ENCODE measurements around the gene CCDC197. TPM values are rescaled to one million over a fixed set of nuclear protein-coding genes. Genes with fewer than 3 reads are reported as not detected.

CCDC197 gene
- polyA plus RNA-seq, 1 experiment = not detected

DNA sequence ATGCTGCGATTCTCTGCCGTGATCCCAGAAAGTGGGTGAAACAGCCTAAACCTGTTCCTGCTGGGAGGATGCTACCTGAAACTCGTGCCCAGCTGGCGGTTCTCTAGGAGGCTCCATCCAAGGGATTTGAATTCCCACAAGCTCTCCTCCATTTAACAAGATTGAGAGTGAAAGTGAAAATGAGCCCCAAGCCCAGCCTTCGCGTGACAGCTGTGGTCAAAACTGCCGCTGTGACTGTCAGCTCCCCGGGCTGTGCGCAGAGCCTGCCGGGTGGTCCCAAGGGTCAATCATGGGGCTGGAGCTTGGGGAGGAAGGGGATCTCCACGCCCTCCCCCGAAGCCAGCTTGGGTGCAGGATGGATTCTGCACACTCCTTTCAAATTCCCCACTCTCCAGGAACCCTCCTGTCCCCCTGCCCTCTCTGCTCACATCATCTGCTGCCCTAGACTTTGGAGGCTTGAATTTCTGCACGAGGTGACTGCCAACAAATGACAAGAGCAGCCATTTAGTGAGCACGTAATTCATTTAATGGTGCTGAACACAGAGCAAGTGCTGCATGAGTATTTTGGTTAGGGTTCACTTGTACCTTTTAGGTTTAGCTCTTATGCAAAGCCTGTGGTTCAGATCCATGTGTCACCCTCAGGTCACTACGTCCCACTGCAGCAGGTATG, 26.0 kb upstream of the CCDC197 start:
- H3K4me3 ChIP-seq (ENCODE audit: low read depth, low read length) = no peak overlapping the region
- TF ChIP-seq, protein P1, sequence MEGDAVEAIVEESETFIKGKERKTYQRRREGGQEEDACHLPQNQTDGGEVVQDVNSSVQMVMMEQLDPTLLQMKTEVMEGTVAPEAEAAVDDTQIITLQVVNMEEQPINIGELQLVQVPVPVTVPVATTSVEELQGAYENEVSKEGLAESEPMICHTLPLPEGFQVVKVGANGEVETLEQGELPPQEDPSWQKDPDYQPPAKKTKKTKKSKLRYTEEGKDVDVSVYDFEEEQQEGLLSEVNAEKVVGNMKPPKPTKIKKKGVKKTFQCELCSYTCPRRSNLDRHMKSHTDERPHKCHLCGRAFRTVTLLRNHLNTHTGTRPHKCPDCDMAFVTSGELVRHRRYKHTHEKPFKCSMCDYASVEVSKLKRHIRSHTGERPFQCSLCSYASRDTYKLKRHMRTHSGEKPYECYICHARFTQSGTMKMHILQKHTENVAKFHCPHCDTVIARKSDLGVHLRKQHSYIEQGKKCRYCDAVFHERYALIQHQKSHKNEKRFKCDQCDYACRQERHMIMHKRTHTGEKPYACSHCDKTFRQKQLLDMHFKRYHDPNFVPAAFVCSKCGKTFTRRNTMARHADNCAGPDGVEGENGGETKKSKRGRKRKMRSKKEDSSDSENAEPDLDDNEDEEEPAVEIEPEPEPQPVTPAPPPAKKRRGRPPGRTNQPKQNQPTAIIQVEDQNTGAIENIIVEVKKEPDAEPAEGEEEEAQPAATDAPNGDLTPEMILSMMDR (IDR thresholded peaks at IDR 0.05; ENCODE audit: insufficient read depth, low read depth, low read length) = no peak
- DNase-seq (ENCODE audit: low read depth) = no peak
- no peaks in the 10 kb centered on the region for H3K36me3 ChIP-seq (ENCODE audit: control insufficient read depth, insufficient read depth, low read length)
- ChIA-PET CTCF (interaction anchor here (0.8 to 2.3 kb wide), 6 partner anchors 14 to 34 kb away, joined by 3 to 22 read pairs (median 6); no protein-coding TSS in a partner anchor), POLR2A (no interaction called here)
- H3K27me3 ChIP-seq (ENCODE audit: control insufficient read depth, insufficient read depth, low read length) = peaks cover 3% of the 10 kb centered on the region; the same call in 1 of the 2 replicates

DNA sequence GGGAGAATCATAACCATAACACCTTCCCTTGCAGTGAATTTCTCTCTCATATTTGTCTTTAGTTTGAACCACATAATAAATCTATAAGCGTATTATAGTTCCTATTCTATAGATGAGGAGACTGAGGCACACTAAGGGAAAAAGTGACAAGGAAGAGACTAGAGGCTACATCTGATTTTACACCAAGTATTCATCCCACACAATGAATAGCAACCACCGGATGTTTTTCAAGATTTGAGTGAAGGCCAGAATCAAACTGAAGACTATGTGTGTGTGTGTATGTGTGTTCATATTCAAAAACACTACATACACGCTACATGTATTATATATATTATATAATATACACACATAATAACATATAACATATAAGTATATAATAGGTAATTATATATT, 25.5 kb upstream of the CCDC197 start:
- POLR2A ChIA-PET = no interaction called here
- TF ChIP-seq, protein P1 (IDR thresholded peaks at IDR 0.05; ENCODE audit: insufficient read depth, low read depth, low read length) = no peak
- Histone ChIP-seq H3K27me3 (ENCODE audit: control insufficient read depth, insufficient read depth, low read length) (peaks cover 3% of the 10 kb centered on the region; the same call in 1 of the 2 replicates), H3K4me3 (ENCODE audit: low read depth, low read length) (no peak overlapping the region), H3K36me3 (ENCODE audit: control insufficient read depth, insufficient read depth, low read length) (no peaks in the 10 kb centered on the region)
- DNase-seq (ENCODE audit: low read depth) = no peak
- CTCF ChIA-PET = interaction anchor here (1.7 to 2.3 kb wide), 2 partner anchors 14 to 32 kb away, joined by 7 to 22 read pairs; no protein-coding TSS in a partner anchor

DNA sequence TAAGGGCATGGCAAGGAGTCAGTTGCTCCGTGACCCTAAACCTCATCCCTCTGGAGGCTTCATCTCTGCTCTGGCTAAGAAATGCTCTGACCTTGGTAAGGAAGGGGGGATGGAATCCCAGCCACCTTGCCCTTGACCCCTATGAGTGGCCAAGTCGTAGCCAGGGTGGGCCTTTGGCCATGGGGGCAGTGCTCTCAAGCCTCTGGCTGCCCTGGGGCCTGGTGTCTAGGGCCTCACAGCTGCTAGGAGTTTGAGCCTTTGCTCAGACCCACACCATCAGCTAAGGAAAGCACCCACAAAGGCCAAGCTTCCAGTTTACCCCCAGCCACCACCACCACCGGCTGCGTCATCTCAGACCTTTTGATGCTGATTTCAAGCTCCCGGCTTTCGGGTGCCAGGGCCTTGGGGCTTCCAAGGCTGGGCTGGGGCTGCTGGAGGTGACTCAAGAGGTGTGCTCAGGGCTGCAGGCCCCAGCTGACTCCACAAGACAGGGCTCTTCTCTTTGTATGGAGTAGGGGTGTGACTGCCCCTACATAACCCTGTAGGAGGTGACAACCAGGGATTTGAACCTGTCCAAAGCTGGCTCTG, 24.4 kb upstream of the CCDC197 start:
- no peaks in the 10 kb centered on the region for H3K36me3 ChIP-seq (ENCODE audit: control insufficient read depth, insufficient read depth, low read length)
- DNase-seq (ENCODE audit: low read depth) = no peak
- H3K27me3 ChIP-seq (ENCODE audit: control insufficient read depth, insufficient read depth, low read length) = peaks cover 8% of the 10 kb centered on the region
- ChIA-PET POLR2A (interaction anchor here (0.6 kb wide), 1 partner anchor 132 kb away, joined by 3 read pairs; no protein-coding TSS in a partner anchor), CTCF (interaction anchor here (0.6 to 3.6 kb wide), 6 partner anchors 8 to 64 kb away, joined by 3 to 22 read pairs (median 3); no protein-coding TSS in a partner anchor)
- TF ChIP-seq, protein P1 (IDR thresholded peaks at IDR 0.05; ENCODE audit: insufficient read depth, low read depth, low read length) = no peak
- no peak overlapping the region for H3K4me3 ChIP-seq (ENCODE audit: low read depth, low read length)

DNA sequence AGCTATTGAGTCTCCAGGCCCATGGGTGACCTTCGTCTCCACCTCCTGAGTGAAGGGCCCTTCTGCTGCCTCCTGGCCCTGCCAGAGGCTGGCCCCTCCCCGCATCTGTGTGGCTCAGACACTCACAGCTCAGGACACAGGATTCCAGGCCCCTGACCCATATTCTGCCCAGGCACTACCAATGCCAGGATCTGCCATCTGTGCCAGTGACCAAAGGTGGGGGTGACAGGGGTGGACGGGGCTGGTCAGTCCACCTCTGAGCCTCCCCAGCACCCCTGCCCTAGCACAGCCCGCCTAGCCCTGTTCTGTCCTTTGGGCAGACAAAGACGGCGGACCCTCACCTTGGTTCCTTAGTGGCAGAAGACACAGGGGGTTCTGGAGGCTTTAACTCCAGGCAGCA, 23.5 kb upstream of the CCDC197 start:
- TF ChIP-seq, protein P1 (IDR thresholded peaks at IDR 0.05; ENCODE audit: insufficient read depth, low read depth, low read length) = no peak
- no peak for DNase-seq (ENCODE audit: low read depth)
- H3K27me3 ChIP-seq (ENCODE audit: control insufficient read depth, insufficient read depth, low read length) = peaks cover 8% of the 10 kb centered on the region
- H3K4me3 ChIP-seq (ENCODE audit: low read depth, low read length) = no peak overlapping the region
- POLR2A ChIA-PET = no interaction called here
- CTCF ChIA-PET = interaction anchor here (0.9 to 3.6 kb wide), 6 partner anchors 9 to 63 kb away, joined by 3 to 22 read pairs (median 4); no protein-coding TSS in a partner anchor
- H3K36me3 ChIP-seq (ENCODE audit: control insufficient read depth, insufficient read depth, low read length) = no peaks in the 10 kb centered on the region

DNA sequence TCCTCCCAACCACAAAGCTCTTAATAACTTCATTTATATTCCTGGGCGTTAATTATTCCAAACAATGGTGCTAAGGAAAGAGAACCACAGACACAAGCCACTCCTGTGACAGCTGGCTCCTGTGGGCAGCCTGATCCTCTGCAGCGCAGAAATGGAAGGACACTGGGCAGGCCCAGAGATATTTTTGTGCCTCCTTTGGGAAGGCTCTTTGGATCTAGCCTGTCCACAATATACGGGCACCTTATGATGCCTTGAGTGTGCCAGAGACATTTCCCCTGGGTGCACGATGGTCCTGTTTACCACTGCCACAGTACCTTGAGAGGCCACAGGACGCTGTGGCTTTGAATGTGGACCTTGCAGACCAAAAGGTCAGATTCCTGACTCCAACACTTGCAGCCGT, 22.8 kb upstream of the CCDC197 start:
- Histone ChIP-seq H3K27me3 (ENCODE audit: control insufficient read depth, insufficient read depth, low read length) (peaks cover 8% of the 10 kb centered on the region), H3K36me3 (ENCODE audit: control insufficient read depth, insufficient read depth, low read length) (no peaks in the 10 kb centered on the region), H3K4me3 (ENCODE audit: low read depth, low read length) (no peak overlapping the region)
- no peak for DNase-seq (ENCODE audit: low read depth)
- TF ChIP-seq, protein P1 (IDR thresholded peaks at IDR 0.05; ENCODE audit: insufficient read depth, low read depth, low read length) = no peak
- ChIA-PET CTCF (interaction anchor here (1.3 to 3.6 kb wide), 4 partner anchors 11 to 38 kb away, joined by 3 to 22 read pairs (median 12); no protein-coding TSS in a partner anchor), POLR2A (no interaction called here)
